ENCODE measurements around the gene ACAP2. TPM values are rescaled to one million over a fixed set of nuclear protein-coding genes. Genes with fewer than 3 reads are reported as not detected.
"Not testable (repeated sequence)": the region's sequence is repeated elsewhere in the genome, so short reads cannot be mapped to it uniquely, and the experiment has no call there.

Gene ACAP2
- total RNA-seq, 4 donors from 2014 or later, result 53.5 to 69.8 (median 62.5) TPM

GRCh38 chr3:195230244-195230643 is 212.6 kb downstream of the ACAP2 start:
- Histone ChIP-seq H3K4me3 (no peak overlapping the region), H3K9me3 (no peaks in the 10 kb centered on the region), H3K36me3 (peaks cover 0 to 18% (median 0%) of the 10 kb centered on the region in 3 donors), H3K27me3 (no peaks in the 10 kb centered on the region), H3K4me1 (no peaks in the 10 kb centered on the region), H3K27ac (no peak overlapping the region)
- no peak for DNase-seq (ENCODE audit: low spot score in 2 of 2)
- WGBS, 2 donors, result 95 to 100% methylated on average over 1 of the region's 1 CpG
- TF ChIP-seq CTCF (IDR thresholded peaks at IDR 0.05), result no peak
- no peak for TF ChIP-seq EP300 (IDR thresholded peaks at IDR 0.05)
- TF ChIP-seq POLR2A (IDR thresholded peaks at IDR 0.05), result no peak

GRCh38 chr3:195228886-195229285 is 213.9 kb downstream of the ACAP2 start:
- peaks cover 0 to 26% (median 0%) of the 10 kb centered on the region in 3 donors for H3K36me3 ChIP-seq
- not testable (repeated sequence) for H3K4me3 ChIP-seq; H3K9me3 ChIP-seq; H3K27me3 ChIP-seq; H3K27ac ChIP-seq; DNase-seq (ENCODE audit: low spot score in 2 of 2); H3K4me1 ChIP-seq
- 96% methylated on average over 5 of the region's 5 CpGs for WGBS, 2 donors

GRCh38 chr3:195227871-195228270 is 214.9 kb downstream of the ACAP2 start:
- 94% methylated on average over 6 of the region's 6 CpGs for WGBS, 2 donors
- no peaks in the 10 kb centered on the region for H3K9me3 ChIP-seq
- H3K4me1 ChIP-seq, result peaks cover 0 to 18% (median 4%) of the 10 kb centered on the region in 4 donors
- H3K36me3 ChIP-seq, result peaks cover 0 to 26% (median 0%) of the 10 kb centered on the region in 3 donors
- H3K27me3 ChIP-seq, result no peaks in the 10 kb centered on the region
- no peak overlapping the region for H3K4me3 ChIP-seq
- peak in 1 of 2 donors; percentile 3 for DNase-seq (ENCODE audit: low spot score in 2 of 2)
- no peak overlapping the region for H3K27ac ChIP-seq
- TF ChIP-seq EP300 (IDR thresholded peaks at IDR 0.05) (no peak), CTCF (IDR thresholded peaks at IDR 0.05) (no peak), POLR2A (IDR thresholded peaks at IDR 0.05) (no peak)

- no peak for DNase-seq (ENCODE audit: low spot score in 2 of 2)
- H3K9me3 ChIP-seq, result no peaks in the 10 kb centered on the region
- WGBS, 2 donors, result 77 to 81% methylated on average over 9 of the region's 9 CpGs
- no peak overlapping the region for H3K4me3 ChIP-seq
- H3K4me1 ChIP-seq, result peaks cover 0 to 27% (median 9%) of the 10 kb centered on the region in 4 donors
- H3K36me3 ChIP-seq, result peaks cover 0 to 26% (median 0%) of the 10 kb centered on the region in 3 donors
- H3K27me3 ChIP-seq, result no peaks in the 10 kb centered on the region
- peak in 1 of 5 experiments; percentile 16 for TF ChIP-seq CTCF (IDR thresholded peaks at IDR 0.05)
- no peak for TF ChIP-seq POLR2A (IDR thresholded peaks at IDR 0.05)
- no peak overlapping the region for H3K27ac ChIP-seq
Observed at GRCh38 chr3:195226900-195227447, 215.8 kb downstream of the ACAP2 start.

- TF ChIP-seq POLR2A (IDR thresholded peaks at IDR 0.05) (no peak), EP300 (IDR thresholded peaks at IDR 0.05) (no peak), CTCF (IDR thresholded peaks at IDR 0.05) (no peak)
- H3K27me3 ChIP-seq, result no peaks in the 10 kb centered on the region
- WGBS, 2 donors, result 89 to 93% methylated on average over 7 of the region's 7 CpGs
- no peak for DNase-seq (ENCODE audit: low spot score in 2 of 2)
- H3K9me3 ChIP-seq, result no peaks in the 10 kb centered on the region
- no peak overlapping the region for H3K27ac ChIP-seq
- peaks cover 0 to 26% (median 0%) of the 10 kb centered on the region in 3 donors for H3K36me3 ChIP-seq
- no peak overlapping the region for H3K4me3 ChIP-seq
- H3K4me1 ChIP-seq, result peaks cover 0 to 32% (median 11%) of the 10 kb centered on the region in 4 donors
Observed at GRCh38 chr3:195226445-195226844, 216.4 kb downstream of the ACAP2 start.

Measured in tibial nerve (tissue), 4 donors.